SK-N-SH (cell line): ENCODE results near the gene NCAM1. TPM values are rescaled to one million over a fixed set of nuclear protein-coding genes. Genes with fewer than 3 reads are reported as not detected.

Experiments used
- CTCF ChIA-PET: fragments of 300-600, 350-600 bp; formaldehyde crosslinking; extraction: SDS; loops from one replicate; lab custom pipeline; 2021; lab: Yijun Ruan, JAX
- POLR2A ChIA-PET: fragments of 350-600 bp; sonication (Branson Sonifier 250); formaldehyde crosslinking; extraction: SDS; loops from one replicate; lab custom pipeline; 2020; ENCODE audit warnings: antibody characterized with exemption, inconsistent platforms; lab: Yijun Ruan, JAX
- DNase-seq: peaks from one replicate; pipeline ENCODE4 v3.0.0; 2012
- H2AFZ ChIP-seq: fragments of 200-600 bp; sonication (generic); 2 replicates; pipeline ENCODE4 v1.8.1; 2016; ENCODE audit warnings: antibody characterized with exemption, mild to moderate bottlenecking, low read depth
- H3F3A ChIP-seq: fragments of 200-600 bp; sonication (generic); replicated peaks from 2 replicates; pipeline ENCODE3; 2016; ENCODE audit warnings: antibody characterized with exemption, mild to moderate bottlenecking; ENCODE audit not compliant: insufficient read depth
- H3K27ac ChIP-seq, 2 experiments: fragments of 200-500 bp in 1 of 2; fragments of 200-600 bp in 1 of 2; sonication (Bioruptor generic) in 1 of 2; sonication (generic), shearing (Covaris generic) in 1 of 2; 2 replicates each; pipeline versions ENCODE4 v1.5.1 to v1.6.1; 2014 to 2016; ENCODE audit warnings: low read depth in 2 of 2, inconsistent platforms in 1 of 2, low read length in 1 of 2, mild to moderate bottlenecking in 1 of 2, mixed read lengths in 1 of 2
- H3K27me3 ChIP-seq: fragments of 200-600 bp; sonication (generic), shearing (Covaris generic); 2 replicates; pipeline ENCODE4 v1.6.1; 2016; ENCODE audit warnings: mixed run types; ENCODE audit not compliant: insufficient read depth
- H3K36me3 ChIP-seq, 2 experiments: fragments of 200-500 bp in 1 of 2; fragments of 200-600 bp in 1 of 2; sonication (Bioruptor generic) in 1 of 2; sonication (generic) in 1 of 2; replicated peaks in 1 of 2; 2 replicates each; pipeline versions ENCODE3 to v1.5.1; 2014 to 2016; ENCODE audit warnings: low read length in 1 of 2, mild to moderate bottlenecking in 1 of 2; ENCODE audit not compliant: insufficient read depth in 2 of 2, control insufficient read depth in 1 of 2
- H3K4me1 ChIP-seq, 2 experiments: fragments of 200-500 bp in 1 of 2; fragments of 200-600 bp in 1 of 2; sonication (Bioruptor generic) in 1 of 2; sonication (generic), shearing (Covaris generic) in 1 of 2; 2 replicates each; pipeline versions ENCODE4 v1.5.1 to v1.6.1; 2014 to 2016; ENCODE audit warnings: low read depth in 1 of 2, low read length in 1 of 2, mixed run types in 1 of 2; ENCODE audit not compliant: insufficient read depth in 2 of 2, control insufficient read depth in 1 of 2
- H3K4me2 ChIP-seq: fragments of 200-600 bp; sonication (generic), shearing (Covaris generic); 2 replicates; pipeline ENCODE4 v1.6.1; 2017; ENCODE audit warnings: mixed run types
- H3K4me3 ChIP-seq, 2 experiments: fragments of 200-500 bp in 1 of 2; fragments of 200-600 bp in 1 of 2; sonication (Bioruptor generic) in 1 of 2; sonication (generic), shearing (Covaris generic) in 1 of 2; 2 replicates each; pipeline versions ENCODE4 v1.5.1 to v1.8.1; 2014 to 2016; ENCODE audit warnings: low read depth in 2 of 2, inconsistent platforms in 1 of 2, low read length in 1 of 2, mild to moderate bottlenecking in 1 of 2, mixed read lengths in 1 of 2, moderate library complexity in 1 of 2
- H3K79me2 ChIP-seq: fragments of 200-600 bp; sonication (generic); 2 replicates; pipeline ENCODE4 v1.8.1; 2017; ENCODE audit warnings: mild to moderate bottlenecking; ENCODE audit not compliant: insufficient read depth
- H3K9ac ChIP-seq: fragments of 200-600 bp; sonication (generic); 2 replicates; pipeline ENCODE4 v1.6.1; 2017; ENCODE audit warnings: mixed run types
- H3K9me2 ChIP-seq: fragments of 200-600 bp; sonication (generic); 2 replicates; pipeline ENCODE4 v1.6.1; 2017; ENCODE audit warnings: mixed run types
- H3K9me3 ChIP-seq: fragments of 200-600 bp; sonication (generic); 2 replicates; pipeline ENCODE4 v1.6.1; 2017; ENCODE audit warnings: mixed run types, mild to moderate bottlenecking, moderate library complexity
- H4K20me1 ChIP-seq: fragments of 200-600 bp; sonication (generic); 2 replicates; pipeline ENCODE4 v1.6.1; 2017; ENCODE audit warnings: mild to moderate bottlenecking, mixed run types; ENCODE audit not compliant: insufficient read depth
- EP300 ChIP-seq, 2 experiments: IDR thresholded peaks; 2 replicates each; pipeline versions ENCODE4 v1.4.0 to v1.6.1; 2012; ENCODE audit warnings: borderline replicate concordance in 1 of 2, low read depth in 1 of 2, low read length in 1 of 2
- GABPA ChIP-seq: IDR thresholded peaks from 2 replicates; pipeline ENCODE4 v1.4.0; 2012; ENCODE audit warnings: low read depth, mild to moderate bottlenecking
- GATA2 ChIP-seq: sonication (generic); formaldehyde crosslinking; IDR thresholded peaks from 2 replicates; pipeline ENCODE4 v1.5.0; 2020; ENCODE audit warnings: mild to moderate bottlenecking, missing genetic modification reagents
- MEF2A ChIP-seq: IDR thresholded peaks from 2 replicates; pipeline ENCODE4 v1.4.0; 2012; ENCODE audit warnings: low read depth, borderline replicate concordance
- PBX3 ChIP-seq: IDR thresholded peaks from 2 replicates; pipeline ENCODE4; 2012
- RAD21 ChIP-seq: IDR thresholded peaks from 2 replicates; pipeline ENCODE4 v1.6.1; 2012; ENCODE audit warnings: mild to moderate bottlenecking, low read length
- REST ChIP-seq: IDR thresholded peaks from 2 replicates; pipeline ENCODE4 v1.6.1; 2012; ENCODE audit warnings: mild to moderate bottlenecking, low read depth, low read length, moderate library complexity
- RFX5 ChIP-seq: IDR thresholded peaks from 2 replicates; pipeline ENCODE4 v1.6.1; 2012; ENCODE audit warnings: mild to moderate bottlenecking, improper control_type of control experiment, low read length
- SIN3A ChIP-seq: IDR thresholded peaks from 2 replicates; pipeline ENCODE4 v1.6.1; 2012; ENCODE audit warnings: low read depth, mild to moderate bottlenecking, low read length, moderate library complexity, borderline replicate concordance
- TCF12 ChIP-seq: IDR thresholded peaks from 2 replicates; pipeline ENCODE4 v1.4.0; 2012
- WGBS: methylation state at CpG from one replicate; pipeline ENCODE4 v1.1.6; 2017; ENCODE audit warnings: low lambda C conversion rate; 5-methylcytosine and 5-hydroxymethylcytosine counted together
- polyA plus RNA-seq, 3 experiments: library from polyadenylated mRNA; depleted of rRNA; stranded (reverse); fragments of >200 nt; gene quantifications; 2 replicates each; pipeline ENCODE4 v1.2.3, GENCODE V29; 2012

Gene NCAM1
- polyA plus RNA-seq, 1 of the 3 experiments (the other 2 are of a cell fraction) = 19.4 TPM

DNA sequence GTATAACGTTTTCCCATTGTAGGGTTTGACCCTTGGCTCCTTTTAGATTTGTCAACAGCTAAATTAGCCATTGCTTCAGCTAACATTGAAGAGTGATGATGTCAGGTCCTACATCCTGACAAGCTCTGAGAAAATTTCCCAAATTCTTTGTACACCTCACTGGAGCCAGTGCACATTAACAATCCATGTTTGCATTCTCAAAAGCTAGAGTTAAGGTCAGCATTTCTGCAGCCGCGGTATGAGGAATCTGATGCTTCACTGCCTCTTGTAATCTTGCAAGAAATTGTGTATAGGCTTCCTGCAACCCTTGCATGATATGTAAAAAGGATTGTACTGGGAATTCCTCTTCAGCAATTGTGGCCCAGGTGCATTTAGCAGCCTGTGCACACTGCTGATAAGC lies 33.1 kb upstream of the NCAM1 start (continued):
- TF ChIP-seq PBX3 = no peak
- no peak for TF ChIP-seq EP300 (IDR thresholded peaks at IDR 0.05; ENCODE audit: borderline replicate concordance in 1 of 2, low read depth in 1 of 2, low read length in 1 of 2)

DNA sequence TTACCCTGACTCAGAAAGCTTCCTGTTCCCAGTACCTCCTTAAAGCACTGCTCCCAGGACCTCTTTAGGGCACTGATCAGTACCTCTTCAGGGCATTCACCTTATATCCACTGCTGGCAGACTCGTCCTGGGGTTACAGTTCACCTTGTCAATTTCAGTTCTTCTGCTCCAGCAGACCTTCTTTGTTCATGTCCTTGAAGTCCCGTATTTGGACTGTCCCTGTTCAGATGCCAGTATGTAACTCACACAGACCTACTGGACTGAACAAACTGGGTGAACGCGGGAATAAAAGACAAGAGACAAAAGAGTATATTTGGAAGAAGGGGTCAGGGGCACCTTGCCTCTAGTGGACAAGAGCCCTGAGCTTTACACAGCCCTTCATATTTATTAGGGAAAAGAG lies 31.8 kb upstream of the NCAM1 start:
- no peak overlapping the region for H3K27ac ChIP-seq
- no peaks in the 10 kb centered on the region for H3K9me2 ChIP-seq
- no peak overlapping the region for H2AFZ ChIP-seq
- H3K79me2 ChIP-seq = no peaks in the 10 kb centered on the region
- WGBS = 61% methylated on average over 4 of the region's 4 CpGs
- no peak overlapping the region for H3K4me2 ChIP-seq
- CTCF ChIA-PET = no interaction called here
- no peak overlapping the region for H3K4me3 ChIP-seq
- H3K9ac ChIP-seq = no peak overlapping the region
- H3F3A ChIP-seq = no peaks in the 10 kb centered on the region
- TF ChIP-seq TCF12 (no peak), GATA2 (CRISPR knock-in tag) (no peak)
- peaks cover 0 to 2% of the 10 kb centered on the region in 2 experiments; a peak in 1 of 4 replicates for H3K4me1 ChIP-seq
- no peaks in the 10 kb centered on the region for H4K20me1 ChIP-seq
- no peaks in the 10 kb centered on the region for H3K36me3 ChIP-seq
- POLR2A ChIA-PET = no interaction called here
- DNase-seq = no peak
- H3K9me3 ChIP-seq = no peaks in the 10 kb centered on the region
- H3K27me3 ChIP-seq = no peaks in the 10 kb centered on the region

- Histone ChIP-seq H4K20me1 (no peaks in the 10 kb centered on the region), H3K27ac (no peak overlapping the region), H3K79me2 (no peaks in the 10 kb centered on the region), H3K4me2 (no peak overlapping the region), H3K9ac (no peak overlapping the region), H3K9me3 (no peaks in the 10 kb centered on the region), H2AFZ (no peak overlapping the region), H3K27me3 (no peaks in the 10 kb centered on the region; the same call in 1 of the 2 replicates), H3K9me2 (no peaks in the 10 kb centered on the region), H3F3A (no peaks in the 10 kb centered on the region), H3K4me3 (no peak overlapping the region), H3K36me3 (no peaks in the 10 kb centered on the region), H3K4me1 (peaks cover 0 to 2% of the 10 kb centered on the region in 2 experiments; a peak in 1 of 4 replicates)
- ChIA-PET POLR2A (no interaction called here), CTCF (interaction anchor here (1.0 to 1.2 kb wide), 2 partner anchors 33 to 182 kb away, joined by 3 to 4 read pairs; no protein-coding TSS in a partner anchor)
- 45% methylated on average over 4 of the region's 4 CpGs for WGBS
- no peak for DNase-seq
- TF ChIP-seq RFX5 (no peak), RAD21 (no peak), REST (no peak), GABPA (no peak), EP300 (IDR thresholded peaks at IDR 0.05; ENCODE audit: borderline replicate concordance in 1 of 2, low read depth in 1 of 2, low read length in 1 of 2) (no peak), MEF2A (no peak), SIN3A (no peak)
These were observed 29.5 kb upstream of the NCAM1 start for GRCh38 chr11:112931703-112932102.
